ENCODE data around the gene STARD7. TPM values are rescaled to one million over a fixed set of nuclear protein-coding genes. Genes with fewer than 3 reads are reported as not detected.

The STARD7 gene
- total RNA-seq, 1 donor, result 170 TPM

- no peak for TF ChIP-seq CTCF (IDR thresholded peaks at IDR 0.05; ENCODE audit: insufficient read depth, low read length)
- peak; percentile 84 for DNase-seq (ENCODE audit: low read depth)
- no peak overlapping the region for H3K4me3 ChIP-seq (ENCODE audit: low read depth, low read length)
Measured at GRCh38 chr2:96148410-96149217, 60.0 kb downstream of the STARD7 start.

GRCh38 chr2:96147593-96148201 lies 60.9 kb downstream of the STARD7 start:
- peak; percentile 3 for DNase-seq (ENCODE audit: low read depth)
- no peak for TF ChIP-seq CTCF (IDR thresholded peaks at IDR 0.05; ENCODE audit: insufficient read depth, low read length)

GRCh38 chr2:96146881-96147592 lies 61.6 kb downstream of the STARD7 start:
- TF ChIP-seq CTCF (IDR thresholded peaks at IDR 0.05; ENCODE audit: insufficient read depth, low read length), result no peak
- H3K4me3 ChIP-seq (ENCODE audit: low read depth, low read length), result no peak overlapping the region
- DNase-seq (ENCODE audit: low read depth), result peak; percentile 46

More at GRCh38 chr2:96147593-96148201, 60.9 kb downstream of the STARD7 start:
- H3K4me3 ChIP-seq (ENCODE audit: low read depth, low read length), result no peak overlapping the region

GRCh38 chr2:96146153-96146880 lies 62.3 kb downstream of the STARD7 start:
- no peak overlapping the region for H3K4me3 ChIP-seq (ENCODE audit: low read depth, low read length)
- no peak for TF ChIP-seq CTCF (IDR thresholded peaks at IDR 0.05; ENCODE audit: insufficient read depth, low read length)
- DNase-seq (ENCODE audit: low read depth), result no peak

- peak overlapping the region; percentile 70 for H3K4me3 ChIP-seq (ENCODE audit: low read depth, low read length)
- no peak for DNase-seq (ENCODE audit: low read depth)
- TF ChIP-seq CTCF (IDR thresholded peaks at IDR 0.05; ENCODE audit: insufficient read depth, low read length), result no peak
Measured at GRCh38 chr2:96145848-96146152, 62.8 kb downstream of the STARD7 start.

- H3K4me3 ChIP-seq (ENCODE audit: low read depth, low read length), result peak within 1 kb of the TSS; percentile 70
- DNase-seq (ENCODE audit: low read depth), result peak; percentile 48
- TF ChIP-seq CTCF (IDR thresholded peaks at IDR 0.05; ENCODE audit: insufficient read depth, low read length), result no peak
Measured at GRCh38 chr2:96145036-96145847, 63.4 kb downstream of the STARD7 start, which contains the start of gene DUSP2. DUSP2 (minus strand) TSS chr2:96145440; CDS start chr2:96145354, 86 bp downstream.

All from fibroblast of the aortic adventitia (primary cell).